Activated T-helper 9 cell treated with anti-CD3 and anti-CD28 coated beads, Interleukin-2, amount 50 U/mL, for 16 hours (primary cell): Measurements from ENCODE around the gene PPARD.
"Not testable (repeated sequence)": the region's sequence is repeated elsewhere in the genome, so short reads cannot be mapped to it uniquely, and the experiment has no call there.

Experiments
- DNase-seq: peaks from one replicate; pipeline ENCODE4 v3.0.0-alpha.2; 2020; ENCODE audit warnings: low read depth

The PPARD gene

GRCh38 chr6:35381132-35381531 lies 38.8 kb downstream of the PPARD start:
- DNase-seq = no peak

- no peak for DNase-seq
These were observed 39.7 kb downstream of the PPARD start for GRCh38 chr6:35382015-35382414.

GRCh38 chr6:35385457-35386202 lies 43.3 kb downstream of the PPARD start:
- no peak for DNase-seq

- DNase-seq = no peak
These were observed 44.6 kb downstream of the PPARD start for GRCh38 chr6:35386989-35387388.

GRCh38 chr6:35388030-35388429 lies 45.7 kb downstream of the PPARD start:
- no peak for DNase-seq

GRCh38 chr6:35388772-35389352 lies 46.5 kb downstream of the PPARD start:
- DNase-seq = no peak

GRCh38 chr6:35389386-35389785 lies 47.0 kb downstream of the PPARD start:
- not testable (repeated sequence) for DNase-seq

GRCh38 chr6:35391240-35391968 lies 49.0 kb downstream of the PPARD start:
- DNase-seq = no peak

- DNase-seq = no peak
These were observed 49.8 kb downstream of the PPARD start for GRCh38 chr6:35392111-35392702.

GRCh38 chr6:35392773-35393672 lies 50.7 kb downstream of the PPARD start:
- no peak for DNase-seq

GRCh38 chr6:35396991-35397390 lies 54.6 kb downstream of the PPARD start:
- DNase-seq = no peak

- no peak for DNase-seq
These were observed 55.6 kb downstream of the PPARD start for GRCh38 chr6:35397806-35398418.

GRCh38 chr6:35398526-35398925 lies 56.2 kb downstream of the PPARD start:
- DNase-seq = no peak

GRCh38 chr6:35400111-35400510 lies 57.8 kb downstream of the PPARD start:
- no peak for DNase-seq

- no peak for DNase-seq
These were observed 58.5 kb downstream of the PPARD start for GRCh38 chr6:35400901-35401311.

- no peak for DNase-seq
These were observed 59.2 kb downstream of the PPARD start for GRCh38 chr6:35401514-35401913.

- no peak for DNase-seq
These were observed 59.9 kb downstream of the PPARD start for GRCh38 chr6:35402136-35402855.

GRCh38 chr6:35402856-35403191 lies 60.5 kb downstream of the PPARD start:
- DNase-seq = no peak

- DNase-seq = no peak
These were observed 61.4 kb downstream of the PPARD start for GRCh38 chr6:35403544-35404442.
